GM12873 (cell line): ENCODE data around the gene MDM1.

Source experiments
- CTCF ChIP-seq: IDR thresholded peaks from 2 replicates; pipeline ENCODE4 v1.5.1; 2012; ENCODE audit warnings: low read depth, mild to moderate bottlenecking, moderate library complexity, low read length, control low read depth; ENCODE audit not compliant: insufficient read depth; ENCODE audit errors: missing control alignments

MDM1 gene, protein sequence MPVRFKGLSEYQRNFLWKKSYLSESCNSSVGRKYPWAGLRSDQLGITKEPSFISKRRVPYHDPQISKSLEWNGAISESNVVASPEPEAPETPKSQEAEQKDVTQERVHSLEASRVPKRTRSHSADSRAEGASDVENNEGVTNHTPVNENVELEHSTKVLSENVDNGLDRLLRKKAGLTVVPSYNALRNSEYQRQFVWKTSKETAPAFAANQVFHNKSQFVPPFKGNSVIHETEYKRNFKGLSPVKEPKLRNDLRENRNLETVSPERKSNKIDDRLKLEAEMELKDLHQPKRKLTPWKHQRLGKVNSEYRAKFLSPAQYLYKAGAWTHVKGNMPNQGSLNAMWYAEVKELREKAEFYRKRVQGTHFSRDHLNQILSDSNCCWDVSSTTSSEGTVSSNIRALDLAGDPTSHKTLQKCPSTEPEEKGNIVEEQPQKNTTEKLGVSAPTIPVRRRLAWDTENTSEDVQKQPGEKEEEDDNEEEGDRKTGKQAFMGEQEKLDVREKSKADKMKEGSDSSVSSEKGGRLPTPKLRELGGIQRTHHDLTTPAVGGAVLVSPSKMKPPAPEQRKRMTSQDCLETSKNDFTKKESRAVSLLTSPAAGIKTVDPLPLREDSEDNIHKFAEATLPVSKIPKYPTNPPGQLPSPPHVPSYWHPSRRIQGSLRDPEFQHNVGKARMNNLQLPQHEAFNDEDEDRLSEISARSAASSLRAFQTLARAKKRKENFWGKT

DNA sequence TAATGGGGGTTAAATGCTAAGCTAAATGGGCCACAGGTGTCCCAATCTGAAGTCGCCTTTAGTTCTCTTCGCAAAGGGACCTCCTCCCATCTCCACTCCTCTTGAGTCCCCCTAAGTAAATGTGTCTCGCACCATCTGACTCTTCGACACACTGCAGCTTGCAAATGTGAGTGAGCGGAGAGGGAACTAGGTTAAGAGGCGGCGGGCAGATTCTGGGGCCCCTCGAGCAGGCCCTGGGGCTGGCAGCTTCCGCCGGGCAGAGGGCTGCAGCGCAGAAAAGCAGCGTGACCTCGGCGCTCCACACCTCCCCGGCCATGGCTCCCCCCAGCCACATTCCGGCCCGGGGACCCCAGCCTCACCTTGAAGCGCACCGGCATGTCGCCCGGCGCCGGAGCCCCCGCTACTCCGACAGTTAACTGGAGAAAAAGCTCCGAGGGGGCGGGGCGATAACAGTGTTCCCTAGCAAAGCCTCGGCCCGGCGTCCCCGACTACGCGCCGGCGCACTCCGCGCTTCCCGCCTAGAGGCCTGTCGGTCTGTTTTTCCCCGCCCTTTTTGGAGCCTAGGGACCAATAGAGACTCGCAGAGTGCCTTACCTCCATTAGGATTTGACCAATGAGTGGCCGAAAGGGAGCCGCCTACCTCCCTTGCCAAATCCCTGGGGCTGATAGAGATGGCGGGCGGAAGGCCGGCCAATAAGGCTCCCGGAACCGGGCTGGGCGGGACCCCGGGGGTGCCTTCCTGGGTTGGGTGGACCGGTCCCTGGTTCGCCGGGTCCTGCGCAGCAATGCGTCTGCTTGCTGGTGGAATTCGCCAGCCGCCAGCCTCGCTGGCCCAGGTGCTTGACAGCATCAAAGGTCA is at the start of gene MDM1:
TSS of gene MDM1 (minus strand) at position 494 of the 859 bp plus-strand sequence. CDS start at position 377, 117 bp downstream.
- TF ChIP-seq CTCF: no peak

GRCh38 chr12:68381476-68382219 is 49.5 kb upstream of the MDM1 start:
- TF ChIP-seq CTCF: no peak

- TF ChIP-seq CTCF: no peak
Measured at GRCh38 chr12:68378872-68379606, 46.9 kb upstream of the MDM1 start.

GRCh38 chr12:68377881-68378280 is 45.7 kb upstream of the MDM1 start:
- no peak for TF ChIP-seq CTCF

GRCh38 chr12:68376901-68377300 is 44.7 kb upstream of the MDM1 start:
- TF ChIP-seq CTCF: no peak
